Mucosa of stomach (tissue), 1 donor: Measurements from ENCODE around the gene SPTLC1.

Source experiments
- H3K27me3 ChIP-seq: one replicate; pipeline ENCODE4 v1.7.0; 2013; ENCODE audit warnings: mild to moderate bottlenecking, low read length; ENCODE audit not compliant: control insufficient read depth, insufficient read depth
- H3K36me3 ChIP-seq: one replicate; pipeline ENCODE4 v1.7.0; 2013; ENCODE audit warnings: low read length; ENCODE audit not compliant: control insufficient read depth, insufficient read depth
- H3K4me1 ChIP-seq: one replicate; pipeline ENCODE4 v1.7.0; 2013; ENCODE audit warnings: mild to moderate bottlenecking, low read length; ENCODE audit not compliant: control insufficient read depth, insufficient read depth
- H3K4me3 ChIP-seq: one replicate; pipeline ENCODE4 v1.7.0; 2013; ENCODE audit warnings: low read length
- H3K9ac ChIP-seq: one replicate; pipeline ENCODE4 v1.7.0; 2013; ENCODE audit warnings: mild to moderate bottlenecking, low read length, moderate library complexity
- H3K9me3 ChIP-seq: one replicate; pipeline ENCODE4 v1.7.0; 2013; ENCODE audit warnings: mild to moderate bottlenecking, low read length, moderate library complexity; ENCODE audit not compliant: control insufficient read depth
- donor health status: Pancreatic carcinoma.

Gene SPTLC1

DNA sequence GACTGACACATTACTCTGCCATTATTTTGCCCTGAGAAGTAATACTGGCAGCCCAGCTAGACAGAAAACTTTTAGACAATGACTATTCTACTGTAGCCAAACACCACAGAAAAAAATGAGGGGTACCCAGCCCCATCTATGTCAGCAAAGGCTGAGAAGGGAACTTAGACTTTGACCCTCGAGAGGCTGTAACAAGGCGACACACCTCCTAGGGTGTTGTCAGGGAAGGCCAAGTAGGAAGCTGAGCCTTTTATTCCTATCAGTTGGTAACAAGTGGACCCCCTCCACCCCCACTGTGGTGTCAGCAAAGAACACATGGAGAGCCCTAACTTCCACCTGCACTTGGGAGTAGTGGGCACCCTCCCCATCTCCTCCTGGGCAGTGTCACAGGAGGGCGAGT is 55.6 kb downstream of the SPTLC1 start:
- H3K9ac ChIP-seq, result no peak overlapping the region
- H3K9me3 ChIP-seq, result no peaks in the 10 kb centered on the region
- H3K4me3 ChIP-seq, result no peak overlapping the region
- no peaks in the 10 kb centered on the region for H3K27me3 ChIP-seq
- H3K36me3 ChIP-seq, result no peaks in the 10 kb centered on the region
- H3K4me1 ChIP-seq, result peaks cover 6% of the 10 kb centered on the region

DNA sequence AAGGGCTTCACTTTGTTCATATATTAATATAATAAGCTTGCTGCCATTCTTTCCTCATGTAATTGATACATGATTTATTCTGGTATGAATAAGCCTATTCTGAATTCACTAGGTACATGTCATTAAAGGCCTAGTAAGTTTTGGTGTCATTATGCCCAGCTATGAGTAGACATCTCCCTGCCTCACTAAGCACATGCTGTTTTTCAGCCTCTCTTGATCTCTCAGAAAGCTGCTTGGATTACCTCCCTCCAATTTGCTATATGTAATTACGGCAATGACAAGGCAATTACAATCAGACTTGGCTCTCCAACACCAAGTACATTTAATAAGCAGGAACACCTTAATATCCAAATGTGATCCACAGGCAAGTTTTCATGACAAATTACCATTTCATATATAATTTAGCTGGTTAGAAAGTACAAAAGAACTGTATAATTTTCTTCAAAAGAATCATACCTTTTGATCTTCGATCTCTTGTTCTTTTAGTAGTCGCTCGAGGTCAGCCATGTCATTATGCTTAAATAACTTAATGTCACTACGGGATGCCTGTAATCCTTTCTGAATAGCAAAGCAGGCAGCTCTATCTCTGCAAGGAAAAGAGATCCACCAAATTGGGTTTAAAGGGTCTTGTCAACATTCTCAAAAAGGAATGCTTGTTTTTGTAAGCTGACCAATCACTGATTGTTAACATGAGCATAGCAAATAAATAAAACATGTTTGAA is 56.3 kb downstream of the SPTLC1 start:
- H3K9me3 ChIP-seq, result no peaks in the 10 kb centered on the region
- peaks cover 6% of the 10 kb centered on the region for H3K4me1 ChIP-seq
- H3K9ac ChIP-seq, result no peak overlapping the region
- no peaks in the 10 kb centered on the region for H3K36me3 ChIP-seq
- H3K4me3 ChIP-seq, result no peak overlapping the region
- no peaks in the 10 kb centered on the region for H3K27me3 ChIP-seq

DNA sequence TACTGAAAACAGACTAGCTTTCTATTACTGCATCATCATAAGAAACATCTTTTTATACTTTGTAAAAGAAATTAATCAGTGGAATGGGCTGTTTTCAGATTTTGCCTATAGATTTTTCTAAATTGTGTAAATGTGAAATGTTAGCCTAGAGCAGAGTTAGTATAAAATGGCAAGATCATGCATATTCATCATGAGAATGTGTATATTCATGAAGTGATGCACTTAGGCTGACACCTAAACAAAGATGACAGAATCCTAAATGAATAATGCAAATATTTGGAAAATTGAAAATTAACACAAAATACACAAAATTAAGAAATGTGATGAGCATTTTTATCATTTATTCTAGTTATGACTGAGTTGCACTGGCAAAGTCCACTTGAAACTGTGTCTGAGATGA is 57.2 kb downstream of the SPTLC1 start:
- no peaks in the 10 kb centered on the region for H3K27me3 ChIP-seq
- no peaks in the 10 kb centered on the region for H3K36me3 ChIP-seq
- no peaks in the 10 kb centered on the region for H3K9me3 ChIP-seq

DNA sequence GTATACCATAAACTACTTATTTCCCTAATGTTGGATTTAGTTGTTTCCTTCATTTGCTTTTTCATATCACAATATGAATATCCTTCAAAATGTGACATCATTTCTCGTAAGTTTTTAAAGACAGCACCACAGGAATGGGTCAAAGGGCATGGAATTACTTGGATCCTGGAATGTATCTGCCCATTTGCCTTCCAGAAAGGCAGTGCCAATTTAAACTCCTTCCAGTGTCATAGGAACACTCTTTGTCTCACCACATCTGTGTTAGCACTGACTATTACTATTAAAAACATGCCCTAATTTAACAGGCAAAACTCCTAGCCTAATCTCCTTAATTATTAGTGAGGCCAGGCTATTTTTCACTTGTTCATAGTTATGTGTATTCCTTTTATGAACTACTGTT is 58.0 kb downstream of the SPTLC1 start:
- H3K9me3 ChIP-seq, result no peaks in the 10 kb centered on the region
- H3K36me3 ChIP-seq, result no peaks in the 10 kb centered on the region
- no peaks in the 10 kb centered on the region for H3K27me3 ChIP-seq
- H3K4me1 ChIP-seq, result peaks cover 6% of the 10 kb centered on the region
- H3K4me3 ChIP-seq, result no peak overlapping the region
- H3K9ac ChIP-seq, result no peak overlapping the region

More for the DNA sequence above, 57.2 kb downstream of the SPTLC1 start:
- no peak overlapping the region for H3K4me3 ChIP-seq
- no peak overlapping the region for H3K9ac ChIP-seq
- H3K4me1 ChIP-seq, result peaks cover 6% of the 10 kb centered on the region

DNA sequence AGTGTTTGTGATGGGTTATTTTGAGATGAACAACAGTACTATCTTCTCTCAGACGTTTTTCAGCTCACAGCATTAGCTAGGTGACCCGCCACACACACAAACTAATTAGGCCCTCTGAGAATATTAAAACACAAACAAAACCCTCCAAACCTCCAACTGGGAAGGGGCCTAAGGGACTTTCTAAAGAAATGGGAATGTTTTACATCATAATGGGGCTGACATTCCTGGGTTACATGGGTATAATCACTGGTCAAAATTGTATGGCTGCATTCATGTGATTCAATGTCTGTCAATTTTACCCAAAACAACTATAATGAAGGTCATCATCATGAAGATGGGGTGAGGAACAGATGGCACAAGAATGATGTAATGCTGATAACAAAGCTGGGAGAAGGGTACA is 59.6 kb downstream of the SPTLC1 start:
- Histone ChIP-seq H3K4me1 (peaks cover 6% of the 10 kb centered on the region), H3K36me3 (no peaks in the 10 kb centered on the region), H3K4me3 (no peak overlapping the region), H3K9me3 (no peaks in the 10 kb centered on the region), H3K27me3 (no peaks in the 10 kb centered on the region), H3K9ac (no peak overlapping the region)

DNA sequence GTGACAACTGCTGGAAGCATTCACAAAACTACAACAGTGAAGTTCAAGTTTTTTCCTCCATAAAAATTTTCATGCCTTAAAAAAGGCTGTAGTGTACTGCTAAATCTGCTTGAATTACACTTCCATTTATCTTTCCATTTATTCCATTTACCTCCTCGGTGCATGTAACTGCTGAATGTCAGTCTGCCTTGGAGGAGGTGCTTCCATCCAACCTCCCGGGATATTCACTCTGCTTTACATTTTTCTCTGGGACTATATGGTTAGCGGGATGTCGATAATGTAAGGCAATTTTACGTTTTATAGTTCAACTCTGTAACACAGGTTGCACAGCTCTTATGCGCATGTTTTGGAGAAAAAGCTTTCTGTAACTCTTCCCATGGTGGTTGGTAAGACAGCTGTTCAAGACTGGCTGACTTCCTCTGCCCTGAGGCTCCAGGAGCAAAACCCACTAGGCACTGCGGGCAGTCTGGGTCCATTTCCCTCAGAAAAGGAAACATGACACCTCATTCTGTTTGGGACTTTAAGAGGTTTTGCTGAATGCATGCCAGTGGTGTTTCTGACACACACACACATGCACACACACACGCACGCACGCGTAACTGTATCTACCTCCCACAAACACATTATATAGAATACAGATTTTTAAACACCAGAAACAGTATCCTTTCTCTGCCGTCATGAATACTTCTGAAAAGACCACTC is 66.1 kb downstream of the SPTLC1 start:
- Histone ChIP-seq H3K9ac (no peak overlapping the region), H3K4me3 (no peak overlapping the region), H3K27me3 (no peaks in the 10 kb centered on the region), H3K4me1 (no peaks in the 10 kb centered on the region), H3K9me3 (no peaks in the 10 kb centered on the region), H3K36me3 (peaks cover 2% of the 10 kb centered on the region)

DNA sequence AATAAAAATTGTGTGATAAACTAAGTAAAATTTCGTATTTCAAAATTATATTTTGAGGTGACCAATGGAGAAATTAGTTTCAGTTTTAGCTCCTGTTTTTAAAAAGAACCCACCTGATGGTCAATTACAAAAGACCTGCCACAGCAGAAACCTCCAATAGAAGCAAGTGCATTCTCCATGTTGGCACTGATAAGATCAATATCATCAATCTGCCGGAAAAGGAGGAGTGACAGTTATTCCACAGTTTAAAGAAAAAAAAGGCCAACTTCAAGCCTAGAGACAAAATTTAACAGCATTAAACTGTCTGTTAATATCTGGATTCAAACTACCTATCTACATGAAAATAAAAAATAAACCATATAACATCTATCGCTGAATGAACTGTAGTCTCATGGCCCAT is 67.7 kb downstream of the SPTLC1 start:
- Histone ChIP-seq H3K4me3 (no peak overlapping the region), H3K9ac (no peak overlapping the region), H3K9me3 (peaks cover 7% of the 10 kb centered on the region), H3K27me3 (no peaks in the 10 kb centered on the region), H3K36me3 (peaks cover 13% of the 10 kb centered on the region), H3K4me1 (no peaks in the 10 kb centered on the region)

DNA sequence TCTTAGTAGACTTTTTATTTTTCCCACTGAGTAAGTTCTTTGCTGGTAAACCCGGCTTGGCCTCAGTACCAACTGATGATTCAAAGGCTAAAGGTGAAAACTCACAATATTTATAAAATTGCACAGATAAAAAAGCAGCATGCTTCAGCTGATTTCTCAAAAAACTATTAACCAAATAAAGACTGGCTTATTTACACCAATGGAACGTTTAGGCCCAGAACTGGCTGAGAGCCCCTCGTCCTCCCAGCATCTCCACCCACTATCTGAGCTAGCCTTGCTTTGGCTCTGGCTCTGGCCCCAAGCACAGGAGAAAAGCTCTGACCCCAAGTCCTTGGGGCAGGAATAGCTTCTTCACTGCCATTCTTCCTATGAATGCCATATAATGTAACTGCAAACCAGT is 68.5 kb downstream of the SPTLC1 start:
- Histone ChIP-seq H3K27me3 (no peaks in the 10 kb centered on the region), H3K36me3 (peaks cover 16% of the 10 kb centered on the region), H3K9ac (no peak overlapping the region), H3K9me3 (peaks cover 7% of the 10 kb centered on the region), H3K4me1 (no peaks in the 10 kb centered on the region), H3K4me3 (no peak overlapping the region)

DNA sequence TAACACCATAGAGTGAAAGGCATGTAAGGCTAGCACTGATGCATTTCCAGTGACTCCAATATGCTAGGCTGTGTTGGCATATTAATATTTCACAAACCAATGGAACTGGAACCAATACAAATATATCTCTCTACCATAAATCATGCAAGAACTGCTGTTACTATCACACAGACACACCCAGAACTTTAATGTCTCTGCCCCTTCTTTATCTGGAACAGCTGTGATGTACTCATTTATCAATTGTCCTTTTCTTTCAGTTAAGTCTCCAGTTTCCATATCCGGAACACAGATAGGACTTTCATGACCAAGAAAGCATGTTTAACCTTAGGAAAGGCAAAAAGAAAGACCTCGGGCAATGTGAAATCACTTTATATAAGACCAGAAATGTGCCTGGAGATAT is 70.3 kb downstream of the SPTLC1 start:
- Histone ChIP-seq H3K36me3 (peaks cover 16% of the 10 kb centered on the region), H3K9ac (no peak overlapping the region), H3K9me3 (peaks cover 7% of the 10 kb centered on the region), H3K27me3 (no peaks in the 10 kb centered on the region), H3K4me1 (no peaks in the 10 kb centered on the region), H3K4me3 (no peak overlapping the region)

DNA sequence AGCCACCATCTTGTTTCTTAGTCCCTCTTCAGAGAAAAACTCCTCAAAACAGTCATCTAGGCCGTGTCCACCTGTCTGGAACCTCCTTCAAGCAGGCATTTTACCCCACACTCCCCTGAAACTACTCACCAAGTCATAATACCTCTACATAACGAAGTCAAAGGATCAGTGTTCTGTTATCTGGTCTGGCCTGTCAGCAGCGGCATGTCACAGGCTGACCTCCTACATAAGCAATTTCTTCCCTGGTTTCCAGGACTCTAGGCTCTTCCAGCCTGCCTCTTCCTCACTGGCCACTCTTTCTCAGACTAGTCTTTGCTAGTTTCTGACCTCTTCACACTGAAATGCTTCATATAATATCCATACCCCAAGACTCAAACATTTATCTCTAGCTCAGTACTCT is 72.2 kb downstream of the SPTLC1 start:
- Histone ChIP-seq H3K9ac (no peak overlapping the region), H3K4me3 (no peak overlapping the region), H3K9me3 (peaks cover 7% of the 10 kb centered on the region), H3K27me3 (no peaks in the 10 kb centered on the region), H3K4me1 (no peaks in the 10 kb centered on the region), H3K36me3 (peaks cover 16% of the 10 kb centered on the region)

DNA sequence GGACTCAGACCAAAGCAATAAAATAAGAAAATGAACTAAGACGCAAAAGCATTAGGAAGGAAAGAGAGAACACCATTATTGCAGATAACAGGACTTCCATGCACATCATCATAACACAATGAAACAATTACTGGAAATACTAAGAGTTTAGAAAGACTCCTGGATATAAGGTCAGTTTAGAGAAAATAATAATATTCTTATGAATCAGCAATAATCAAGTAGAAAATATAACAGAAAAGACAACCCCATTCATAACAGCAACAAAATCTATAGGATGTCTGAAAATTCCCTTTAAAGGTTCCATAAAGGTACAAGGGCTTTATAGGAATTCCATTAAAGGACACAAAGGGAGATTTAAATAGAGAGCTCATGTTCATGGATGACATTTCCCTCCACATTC is 73.0 kb downstream of the SPTLC1 start:
- Histone ChIP-seq H3K4me3 (no peak overlapping the region), H3K27me3 (no peaks in the 10 kb centered on the region), H3K36me3 (peaks cover 16% of the 10 kb centered on the region)

DNA sequence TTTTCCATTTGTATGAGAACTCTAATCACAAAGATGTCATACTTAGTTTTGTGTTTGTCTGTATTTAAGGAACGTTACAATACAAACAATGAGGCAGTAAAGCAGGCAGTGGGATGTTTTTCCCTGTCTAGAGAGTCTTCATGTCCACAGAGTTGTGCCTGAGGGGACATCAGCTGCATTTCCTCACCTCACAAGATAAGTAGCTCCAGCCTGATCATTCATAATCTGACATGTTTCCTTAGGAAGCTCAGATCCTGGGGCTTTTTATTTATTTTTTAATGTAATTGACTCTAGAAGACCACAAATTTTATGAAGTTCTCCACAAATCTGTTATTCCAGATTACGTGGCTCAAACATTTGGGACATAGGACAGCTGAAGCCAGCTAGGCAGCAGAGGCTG is 78.5 kb downstream of the SPTLC1 start:
- Histone ChIP-seq H3K4me1 (peaks cover 17% of the 10 kb centered on the region), H3K27me3 (no peaks in the 10 kb centered on the region), H3K4me3 (no peak overlapping the region), H3K9me3 (no peaks in the 10 kb centered on the region), H3K36me3 (peaks cover 4% of the 10 kb centered on the region), H3K9ac (no peak overlapping the region)

More for the DNA sequence above, 73.0 kb downstream of the SPTLC1 start:
- H3K9ac ChIP-seq, result no peak overlapping the region
- peaks cover 7% of the 10 kb centered on the region for H3K9me3 ChIP-seq
- H3K4me1 ChIP-seq, result no peaks in the 10 kb centered on the region
